Effector memory CD4-positive, alpha-beta T cell (primary cell): Measurements from ENCODE around the gene GPS2.

Experiments
- DNase-seq, 3 donors: peaks; one replicate each; pipeline ENCODE4 v3.0.0-alpha.2; 2020
- H3K27ac ChIP-seq: 2 replicates; pipeline ENCODE4 v1.7.0; 2013; ENCODE audit warnings: mild to moderate bottlenecking, low read length, moderate library complexity; ENCODE audit not compliant: insufficient read depth, poor library complexity, severe bottlenecking
- H3K27me3 ChIP-seq: replicated peaks from 2 replicates; pipeline ENCODE4 v1.7.0; 2013; ENCODE audit warnings: mild to moderate bottlenecking, low read length; ENCODE audit not compliant: insufficient read depth, control insufficient read depth, poor library complexity, severe bottlenecking
- H3K36me3 ChIP-seq: 2 replicates; pipeline ENCODE4 v1.7.0; 2013; ENCODE audit warnings: mild to moderate bottlenecking, low read length, moderate library complexity; ENCODE audit not compliant: control insufficient read depth, insufficient read depth
- H3K4me1 ChIP-seq: 2 replicates; pipeline ENCODE4 v1.7.0; 2013; ENCODE audit warnings: low read length, mild to moderate bottlenecking; ENCODE audit not compliant: control insufficient read depth, insufficient read depth, poor library complexity, severe bottlenecking
- H3K4me3 ChIP-seq: 2 replicates; pipeline ENCODE4 v1.7.0; 2013; ENCODE audit warnings: low read length, low read depth, mild to moderate bottlenecking; ENCODE audit not compliant: insufficient read depth, poor library complexity, severe bottlenecking
- H3K9me3 ChIP-seq: 2 replicates; pipeline ENCODE4 v1.7.0; 2013; ENCODE audit warnings: mild to moderate bottlenecking, low read length, moderate library complexity; ENCODE audit not compliant: control insufficient read depth

The GPS2 gene

DNA sequence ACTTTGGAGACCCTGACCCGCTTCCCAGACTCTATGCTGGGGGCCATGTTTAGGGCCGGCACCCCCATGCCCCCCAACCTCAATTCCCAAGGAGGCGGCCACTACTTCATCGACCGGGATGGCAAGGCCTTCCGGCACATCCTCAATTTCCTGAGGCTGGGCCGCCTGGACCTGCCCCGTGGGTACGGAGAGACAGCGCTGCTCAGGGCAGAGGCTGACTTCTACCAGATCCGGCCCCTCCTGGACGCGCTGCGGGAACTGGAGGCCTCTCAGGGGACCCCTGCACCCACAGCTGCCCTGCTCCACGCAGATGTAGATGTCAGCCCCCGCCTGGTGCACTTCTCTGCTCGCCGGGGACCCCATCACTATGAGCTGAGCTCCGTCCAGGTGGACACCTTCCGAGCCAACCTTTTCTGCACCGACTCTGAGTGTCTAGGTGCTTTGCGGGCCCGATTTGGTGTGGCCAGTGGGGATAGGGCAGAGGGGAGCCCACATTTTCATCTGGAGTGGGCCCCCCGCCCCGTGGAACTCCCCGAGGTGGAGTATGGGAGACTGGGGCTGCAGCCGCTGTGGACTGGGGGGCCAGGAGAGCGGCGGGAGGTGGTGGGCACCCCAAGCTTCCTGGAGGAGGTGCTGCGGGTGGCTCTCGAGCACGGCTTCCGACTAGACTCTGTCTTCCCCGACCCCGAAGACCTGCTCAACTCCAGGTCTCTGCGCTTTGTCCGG is 37.9 kb upstream of the GPS2 start:
- no peaks in the 10 kb centered on the region for H3K9me3 ChIP-seq
- no peaks in the 10 kb centered on the region for H3K27me3 ChIP-seq
- peaks cover 28% of the 10 kb centered on the region for H3K4me1 ChIP-seq
- no peak for DNase-seq
- H3K36me3 ChIP-seq = peaks cover 11% of the 10 kb centered on the region
- no peak overlapping the region for H3K4me3 ChIP-seq
- no peak overlapping the region for H3K27ac ChIP-seq

DNA sequence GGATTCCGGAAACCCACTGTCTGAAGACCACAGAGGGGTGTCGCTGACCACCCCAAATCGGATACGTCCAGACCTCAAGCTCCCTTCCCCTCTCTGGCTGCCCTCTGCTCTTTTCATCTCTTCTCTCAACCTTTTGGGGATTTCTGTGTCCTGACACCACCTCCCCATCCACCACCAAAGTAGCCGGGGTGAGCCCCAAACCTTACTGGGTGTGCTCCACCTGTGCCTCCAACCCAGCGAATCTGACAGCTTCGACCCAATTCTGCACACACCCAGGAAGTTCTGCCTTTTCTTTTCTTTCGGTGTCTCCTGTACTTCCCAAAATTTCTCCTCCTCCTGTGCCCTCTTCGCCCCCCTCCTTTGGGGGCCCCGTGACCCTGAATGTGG is 37.3 kb upstream of the GPS2 start:
- H3K9me3 ChIP-seq = no peaks in the 10 kb centered on the region
- H3K4me1 ChIP-seq = peaks cover 28% of the 10 kb centered on the region
- H3K4me3 ChIP-seq = peak overlapping the region; percentile 67
- peak overlapping the region; percentile 73 for H3K27ac ChIP-seq
- DNase-seq = no peak
- no peaks in the 10 kb centered on the region for H3K27me3 ChIP-seq
- peaks cover 17% of the 10 kb centered on the region for H3K36me3 ChIP-seq

DNA sequence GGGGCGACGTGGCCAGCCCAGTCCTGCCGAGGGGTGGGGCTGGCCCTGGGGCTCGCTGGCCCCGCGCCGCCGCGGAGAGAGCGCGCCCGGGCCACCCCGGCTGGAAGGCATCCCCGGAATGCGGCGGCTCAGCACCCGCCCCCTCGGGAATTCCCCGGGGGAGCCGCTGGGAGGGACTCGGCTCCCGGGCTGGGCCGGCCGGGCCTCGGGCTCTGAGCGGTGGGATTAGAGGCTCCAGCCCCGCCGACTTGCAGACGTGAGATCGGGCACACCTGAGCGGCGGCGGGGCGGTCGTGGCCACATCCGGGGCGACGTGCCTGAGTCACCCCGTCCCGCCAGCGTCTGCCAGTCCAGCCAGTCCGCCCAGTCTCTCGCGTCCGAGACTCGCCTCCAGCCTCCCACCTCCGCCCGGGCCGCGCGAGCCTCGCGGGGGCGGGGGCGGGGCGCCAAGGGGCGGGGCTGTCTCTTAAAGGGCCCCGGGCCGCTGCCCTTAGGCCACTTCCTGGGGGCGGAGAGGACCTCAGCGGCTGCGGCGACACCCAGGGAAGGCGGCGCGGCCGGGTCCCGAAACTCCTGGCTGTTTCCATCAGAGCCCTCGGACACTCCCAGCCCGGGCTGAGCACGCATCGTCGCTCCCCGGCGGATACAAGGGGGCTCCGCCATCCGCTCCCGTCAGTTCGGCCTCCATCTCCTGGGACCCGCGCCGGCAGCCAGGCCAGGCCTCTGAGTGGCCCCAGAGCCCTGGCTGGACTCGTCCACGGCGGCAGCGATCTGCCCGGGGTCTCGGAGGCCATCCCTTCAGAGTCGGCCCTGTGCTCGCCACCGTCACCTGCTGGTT is 36.7 kb upstream of the GPS2 start, which contains the start of gene KCTD11:
TSS of gene KCTD11 (plus strand) at position 498 of the 838 bp plus-strand sequence.
- DNase-seq = peak; percentile 80 to 86 (median 81)
- Histone ChIP-seq H3K27ac (peak within 1 kb of the TSS; percentile 73), H3K4me1 (peaks cover 28% of the 10 kb centered on the region), H3K36me3 (peaks cover 23% of the 10 kb centered on the region), H3K27me3 (no peaks in the 10 kb centered on the region), H3K9me3 (no peaks in the 10 kb centered on the region), H3K4me3 (peak within 1 kb of the TSS; percentile 67)

DNA sequence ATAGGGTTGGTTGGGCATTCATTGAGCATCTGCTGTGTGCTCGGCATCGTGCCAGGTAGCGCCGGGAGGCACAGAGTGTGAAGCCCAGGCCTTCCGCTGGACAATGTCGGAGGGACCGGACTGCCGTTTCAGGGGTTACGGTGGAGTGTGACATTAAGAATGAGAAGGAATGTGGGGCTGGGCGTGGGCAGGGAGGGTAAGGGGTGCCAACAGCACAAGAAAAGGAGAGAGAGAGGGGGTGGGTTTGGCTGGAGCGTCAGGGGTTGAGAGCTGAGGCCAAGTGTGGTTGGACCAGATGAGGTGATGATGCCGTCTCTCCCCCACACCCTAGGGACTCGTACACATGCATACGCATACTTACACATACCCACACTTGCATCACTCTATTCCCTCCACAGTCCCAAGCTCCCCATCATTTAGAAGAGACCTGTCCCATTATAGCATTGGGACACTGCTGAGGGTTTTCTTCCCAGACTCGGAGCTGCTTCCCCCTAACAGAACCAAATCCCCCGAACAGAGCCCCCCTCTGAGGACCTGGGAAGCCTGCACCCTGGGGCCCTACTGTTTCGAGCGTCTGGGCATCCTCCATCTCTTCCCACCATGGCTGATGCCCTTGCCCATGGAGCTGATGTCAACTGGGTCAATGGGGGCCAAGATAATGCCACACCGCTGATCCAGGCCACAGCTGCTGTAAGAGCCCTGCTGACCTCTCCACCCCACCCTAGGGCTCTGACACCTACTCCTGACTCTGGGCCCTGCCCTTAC is 33.5 kb upstream of the GPS2 start:
- no peaks in the 10 kb centered on the region for H3K27me3 ChIP-seq
- peak overlapping the region; percentile 13 for H3K27ac ChIP-seq
- H3K9me3 ChIP-seq = no peaks in the 10 kb centered on the region
- no peak overlapping the region for H3K4me3 ChIP-seq
- H3K36me3 ChIP-seq = peaks cover 55% of the 10 kb centered on the region
- DNase-seq = no peak
- peaks cover 23% of the 10 kb centered on the region for H3K4me1 ChIP-seq

DNA sequence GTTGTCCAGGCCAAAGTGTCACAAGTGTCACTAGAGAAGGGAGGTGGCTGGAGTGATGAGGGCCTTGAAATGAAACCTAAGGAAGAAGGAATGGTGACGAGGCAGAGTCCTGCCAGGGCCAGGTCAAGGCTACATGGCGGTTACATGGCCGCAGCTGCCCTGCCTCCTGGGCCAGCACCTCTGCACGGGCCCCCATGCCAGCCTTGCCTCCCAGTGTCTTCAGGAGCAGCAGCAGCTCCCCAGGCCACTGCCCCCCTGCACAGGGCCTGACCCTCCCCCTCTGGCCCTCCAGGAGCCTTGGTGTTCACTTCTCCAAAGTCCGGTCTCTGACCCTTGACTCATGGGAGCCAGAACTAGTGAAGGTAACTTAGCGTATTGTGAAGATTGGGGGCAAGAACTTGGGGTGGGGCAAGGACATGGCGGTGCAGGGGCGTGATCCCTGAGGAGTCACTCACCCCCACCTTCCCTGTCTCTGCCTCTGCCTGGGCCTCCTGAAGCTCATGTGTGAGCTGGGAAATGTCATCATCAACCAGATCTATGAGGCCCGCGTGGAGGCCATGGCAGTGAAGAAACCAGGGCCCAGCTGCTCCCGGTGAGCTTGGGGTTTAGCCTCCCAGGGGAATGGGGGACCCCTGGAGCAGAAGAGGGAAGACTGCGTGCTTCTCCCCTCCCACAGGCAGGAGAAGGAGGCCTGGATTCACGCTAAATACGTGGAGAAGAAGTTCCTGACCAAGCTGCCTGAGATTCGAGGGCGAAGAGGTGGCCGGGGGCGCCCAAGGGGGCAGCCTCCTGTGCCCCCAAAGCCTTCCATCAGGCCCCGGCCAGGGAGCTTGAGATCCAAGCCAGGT is 32.7 kb upstream of the GPS2 start:
- Histone ChIP-seq H3K36me3 (peaks cover 63% of the 10 kb centered on the region), H3K27ac (no peak overlapping the region), H3K9me3 (no peaks in the 10 kb centered on the region), H3K4me3 (no peak overlapping the region), H3K4me1 (peaks cover 21% of the 10 kb centered on the region), H3K27me3 (no peaks in the 10 kb centered on the region)
- DNase-seq = no peak

DNA sequence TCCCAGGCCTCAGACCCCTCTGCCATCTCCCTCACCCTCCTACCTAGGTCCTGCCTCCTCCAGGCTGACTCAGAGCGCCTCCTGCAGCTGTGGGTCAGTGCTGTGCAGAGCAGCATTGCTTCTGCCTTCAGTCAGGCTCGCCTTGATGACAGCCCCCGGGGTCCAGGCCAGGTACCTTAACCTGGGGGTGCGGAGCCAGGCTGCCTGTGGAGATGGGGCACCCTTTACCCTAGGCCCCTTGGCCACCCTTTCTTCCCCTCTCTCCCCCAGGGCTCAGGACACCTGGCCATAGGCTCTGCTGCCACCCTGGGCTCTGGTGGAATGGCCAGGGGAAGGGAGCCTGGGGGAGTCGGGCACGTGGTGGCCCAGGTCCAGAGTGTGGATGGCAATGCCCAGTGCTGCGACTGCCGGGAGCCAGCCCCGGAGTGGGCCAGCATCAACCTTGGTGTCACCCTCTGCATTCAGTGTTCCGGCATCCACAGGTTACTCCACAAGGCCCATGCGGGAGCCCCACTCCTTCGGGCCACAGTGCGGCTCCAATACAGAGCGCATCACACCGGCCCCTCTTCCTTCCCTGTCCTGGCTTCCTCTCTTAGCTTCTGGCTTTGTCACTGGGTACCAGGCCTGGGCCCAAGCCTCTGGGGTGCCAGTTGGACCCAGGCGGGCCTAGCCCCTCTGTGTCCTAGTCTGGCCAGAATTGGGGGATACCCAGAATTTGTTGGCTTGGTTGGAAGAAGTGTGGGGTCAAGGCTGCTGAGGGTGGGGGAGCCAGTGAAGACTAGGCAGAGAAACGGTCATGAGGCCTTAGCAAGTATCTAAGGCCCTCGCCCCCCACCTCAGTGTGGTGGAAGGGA is 31.8 kb upstream of the GPS2 start:
- Histone ChIP-seq H3K4me3 (no peak overlapping the region), H3K4me1 (peaks cover 12% of the 10 kb centered on the region), H3K27ac (no peak overlapping the region), H3K9me3 (no peaks in the 10 kb centered on the region), H3K36me3 (peaks cover 71% of the 10 kb centered on the region), H3K27me3 (no peaks in the 10 kb centered on the region)
- DNase-seq = no peak

DNA sequence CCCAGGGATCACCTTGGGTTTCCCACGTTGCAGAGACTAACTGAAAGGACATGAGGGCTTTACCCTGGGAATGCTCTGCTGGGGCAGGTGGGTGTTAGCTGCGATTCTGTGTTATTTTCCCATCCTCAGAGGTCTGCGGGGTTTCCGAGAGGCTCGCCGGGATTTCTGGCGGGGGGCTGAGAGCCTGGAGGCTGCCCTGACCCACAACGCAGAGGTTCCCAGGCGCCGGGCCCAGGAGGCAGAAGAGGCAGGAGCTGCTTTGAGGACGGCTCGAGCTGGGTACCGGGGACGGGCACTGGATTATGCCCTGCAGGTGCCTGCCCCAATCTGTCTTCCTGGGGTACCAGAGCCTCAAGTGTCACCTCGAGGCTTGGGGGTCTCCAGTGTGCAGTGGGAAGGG is 28.1 kb upstream of the GPS2 start:
- no peak overlapping the region for H3K4me3 ChIP-seq
- H3K36me3 ChIP-seq = peaks cover 89% of the 10 kb centered on the region
- H3K27ac ChIP-seq = no peak overlapping the region

DNA sequence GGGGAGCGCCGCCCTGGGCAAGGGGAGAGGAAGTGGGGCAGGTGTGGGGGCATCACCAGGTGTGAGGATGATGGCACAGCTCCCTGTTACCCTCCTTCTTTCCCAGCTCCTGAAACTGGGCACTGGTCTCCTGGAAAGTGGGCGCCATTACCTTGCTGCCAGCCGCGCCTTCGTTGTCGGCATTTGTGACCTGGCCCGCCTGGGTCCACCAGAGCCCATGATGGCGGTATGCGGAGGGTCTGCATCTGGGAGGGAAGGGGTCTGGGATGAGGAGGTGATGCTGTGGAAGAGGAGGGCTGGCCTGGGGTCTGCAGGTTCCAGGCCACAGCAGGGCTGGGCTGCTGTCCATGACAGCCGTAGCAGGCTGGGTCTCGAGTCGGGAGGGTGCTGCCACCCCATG is 26.7 kb upstream of the GPS2 start:
- Histone ChIP-seq H3K9me3 (no peaks in the 10 kb centered on the region), H3K27ac (no peak overlapping the region), H3K4me3 (no peak overlapping the region), H3K36me3 (peaks cover 75% of the 10 kb centered on the region), H3K27me3 (no peaks in the 10 kb centered on the region), H3K4me1 (peaks cover 21% of the 10 kb centered on the region)
- DNase-seq = no peak

More for the DNA sequence above, 28.1 kb upstream of the GPS2 start:
- no peak for DNase-seq
- H3K27me3 ChIP-seq = no peaks in the 10 kb centered on the region
- H3K4me1 ChIP-seq = peaks cover 11% of the 10 kb centered on the region
- H3K9me3 ChIP-seq = no peaks in the 10 kb centered on the region

DNA sequence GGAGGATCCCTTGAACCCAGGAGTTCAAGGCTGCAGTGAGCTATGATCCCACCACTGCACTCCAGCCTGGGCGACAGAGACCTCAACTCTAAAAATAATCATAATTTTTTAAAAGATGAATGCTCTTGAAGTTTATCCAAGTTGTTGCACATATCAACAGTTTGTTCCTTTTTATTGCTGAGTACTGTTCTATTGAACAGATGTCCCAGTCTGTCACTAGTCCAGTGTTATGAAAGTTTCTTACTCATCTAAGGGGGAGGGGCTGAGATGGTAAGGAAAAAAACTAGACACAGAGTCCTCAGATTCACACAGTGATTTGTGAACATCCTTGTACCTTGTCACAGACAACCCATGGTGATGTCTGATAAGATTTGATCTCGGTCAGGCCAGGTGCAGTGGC is 25.0 kb upstream of the GPS2 start:
- Histone ChIP-seq H3K36me3 (peaks cover 59% of the 10 kb centered on the region), H3K4me3 (no peak overlapping the region), H3K27ac (peak overlapping the region; percentile 18), H3K4me1 (peaks cover 32% of the 10 kb centered on the region), H3K9me3 (no peaks in the 10 kb centered on the region), H3K27me3 (no peaks in the 10 kb centered on the region)
- DNase-seq = no peak
